GM23248 (cell line): ENCODE measurements around the gene BICC1.

ENCODE experiments used
- EZH2 ChIP-seq: fragments of 200-600 bp; sonication (generic); IDR thresholded peaks from 2 replicates; pipeline ENCODE4 v1.6.1; 2018; ENCODE audit warnings: antibody characterized with exemption, mild to moderate bottlenecking; ENCODE audit not compliant: insufficient read depth, poor library complexity, severe bottlenecking
- EZH2phosphoT487 ChIP-seq: fragments of 200-600 bp; sonication (generic); IDR thresholded peaks from 2 replicates; pipeline ENCODE4 v1.6.1; 2018; ENCODE audit warnings: antibody characterized with exemption, moderate library complexity, mild to moderate bottlenecking, low read depth; ENCODE audit not compliant: insufficient read depth

DNA sequence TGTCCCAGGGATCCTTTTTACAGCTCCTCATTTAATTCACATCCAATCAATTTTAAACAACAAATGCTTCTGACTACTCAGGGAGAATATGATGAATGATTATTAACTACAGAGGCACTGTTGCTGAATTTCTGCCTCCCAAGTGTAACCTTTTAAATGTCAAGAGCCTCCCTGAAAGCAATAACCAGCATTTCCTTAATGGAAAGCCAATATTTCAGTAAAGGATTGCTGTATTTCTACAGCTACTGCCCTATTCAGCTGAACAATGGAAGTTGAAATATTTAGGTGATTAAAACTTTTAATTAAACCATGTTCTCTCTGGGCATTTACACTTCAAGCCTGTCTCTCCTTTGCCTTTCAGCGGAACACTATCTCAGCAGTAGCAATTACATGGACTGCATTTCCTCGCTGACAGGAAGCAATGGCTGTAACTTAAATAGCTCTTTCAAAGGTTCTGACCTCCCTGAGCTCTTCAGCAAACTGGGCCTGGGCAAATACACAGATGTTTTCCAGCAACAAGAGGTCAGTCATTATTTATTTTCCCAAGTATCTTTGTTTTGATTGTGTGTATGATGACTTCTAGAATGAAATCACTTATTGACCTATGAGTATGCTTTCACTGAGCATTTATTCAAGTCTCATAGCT is 304.7 kb downstream of the BICC1 start:
- TF ChIP-seq EZH2, result no peak
- no peak for TF ChIP-seq EZH2phosphoT487
